HepG2 (cell line): ENCODE results near the gene EPB41L1. TPM values are rescaled to one million over a fixed set of nuclear protein-coding genes. Genes with fewer than 3 reads are reported as not detected.

ENCODE experiments used
- CREM ChIP-seq, 2 experiments: sonication (generic) in 1 of 2; formaldehyde crosslinking in 1 of 2; IDR thresholded peaks; 2 replicates each; pipeline versions ENCODE4 v1.4.0 to v1.6.1; 2016 to 2020; ENCODE audit warnings: antibody characterized with exemption in 1 of 2, mild to moderate bottlenecking in 1 of 2, missing genetic modification reagents in 1 of 2
- ETV6 ChIP-seq: sonication (generic); formaldehyde crosslinking; conservative IDR thresholded peaks from 2 replicates; pipeline ENCODE4 v1.4.0; 2020; ENCODE audit warnings: missing genetic modification reagents
- FOXA1 ChIP-seq, 2 experiments: fragments of 450-650 bp in 1 of 2; sonication (generic) in 1 of 2; formaldehyde crosslinking in 1 of 2; IDR thresholded peaks; 2 replicates each; pipeline versions ENCODE4 v1.4.0 to v1.6.1; 2016 to 2020; ENCODE audit warnings: missing genetic modification reagents in 1 of 2
- FOXA3 ChIP-seq: IDR thresholded peaks from 2 replicates; pipeline ENCODE4 v1.6.1; 2016; ENCODE audit warnings: missing genetic modification reagents, missing compliant biosample characterization
- FOXO1 ChIP-seq: sonication (generic); formaldehyde crosslinking; IDR thresholded peaks from 2 replicates; pipeline ENCODE4 v1.4.0; 2020; ENCODE audit warnings: missing genetic modification reagents
- HDAC2 ChIP-seq: sonication (generic); formaldehyde crosslinking; IDR thresholded peaks from 2 replicates; pipeline ENCODE4 v1.4.0; 2020; ENCODE audit warnings: missing genetic modification reagents
- HNRNPUL1 ChIP-seq: fragments of 200-400 bp; formaldehyde crosslinking; IDR thresholded peaks from 2 replicates; pipeline ENCODE4 v1.6.1; 2017; ENCODE audit warnings: low read depth, mild to moderate bottlenecking, low read length, moderate library complexity
- IKZF5 ChIP-seq: IDR thresholded peaks from 2 replicates; pipeline ENCODE4 v1.6.1; 2018; ENCODE audit warnings: missing genetic modification reagents, mild to moderate bottlenecking, missing compliant biosample characterization
- LCORL ChIP-seq, 2 experiments: fragments of 450-650 bp in 1 of 2; sonication (generic) in 1 of 2; formaldehyde crosslinking in 1 of 2; IDR thresholded peaks; 2 replicates each; pipeline versions ENCODE4 v1.5.0 to v1.6.1; 2017 to 2020; ENCODE audit warnings: antibody characterized with exemption in 1 of 2, missing genetic modification reagents in 1 of 2
- PHB2 ChIP-seq: fragments of 450-650 bp; IDR thresholded peaks from 2 replicates; pipeline ENCODE4 v1.6.1; 2018; ENCODE audit not compliant: partially characterized antibody
- PLRG1 ChIP-seq: fragments of 450-650 bp; conservative IDR thresholded peaks from 2 replicates; pipeline ENCODE4 v1.6.1; 2016
- POGZ ChIP-seq: sonication (generic); formaldehyde crosslinking; IDR thresholded peaks from 2 replicates; pipeline ENCODE4 v1.4.0; 2020; ENCODE audit warnings: mild to moderate bottlenecking, missing genetic modification reagents
- RCOR2 ChIP-seq: IDR thresholded peaks from 2 replicates; pipeline ENCODE4 v1.6.1; 2016; ENCODE audit warnings: missing biosample characterization, missing genetic modification reagents
- SIX4 ChIP-seq: sonication (generic); formaldehyde crosslinking; IDR thresholded peaks from 2 replicates; pipeline ENCODE4 v1.4.0; 2020; ENCODE audit warnings: missing genetic modification reagents
- SYNCRIP ChIP-seq: fragments of 200-400 bp; formaldehyde crosslinking; IDR thresholded peaks from 2 replicates; pipeline ENCODE4 v1.6.1; 2018; ENCODE audit warnings: mild to moderate bottlenecking, low read depth, low read length; ENCODE audit not compliant: insufficient read depth
- ZBTB34 ChIP-seq: sonication (generic); formaldehyde crosslinking; IDR thresholded peaks from 2 replicates; pipeline ENCODE4 v1.8.0; 2022; ENCODE audit warnings: mild to moderate bottlenecking, missing genetic modification reagents
- ZBTB42 ChIP-seq: sonication (generic); formaldehyde crosslinking; IDR thresholded peaks from 2 replicates; pipeline ENCODE4 v1.5.0; 2020; ENCODE audit warnings: mild to moderate bottlenecking, missing genetic modification reagents
- ZFAT ChIP-seq: sonication (generic); formaldehyde crosslinking; conservative IDR thresholded peaks from 2 replicates; pipeline ENCODE4 v1.8.1; 2023; ENCODE audit warnings: missing genetic modification reagents, inconsistent platforms
- ZIK1 ChIP-seq: sonication (generic); formaldehyde crosslinking; IDR thresholded peaks from 2 replicates; pipeline ENCODE4 v1.5.0; 2020; ENCODE audit warnings: mild to moderate bottlenecking, low read depth, missing genetic modification reagents, borderline replicate concordance
- ZNF124 ChIP-seq: sonication (generic); formaldehyde crosslinking; IDR thresholded peaks from 2 replicates; pipeline ENCODE4 v1.4.0; 2020; ENCODE audit warnings: missing genetic modification reagents
- ZNF136 ChIP-seq: sonication (generic); formaldehyde crosslinking; IDR thresholded peaks from 2 replicates; pipeline ENCODE4 v1.8.1; 2022; ENCODE audit warnings: low read depth, mild to moderate bottlenecking, moderate library complexity, missing genetic modification reagents
- ZNF3 ChIP-seq: IDR thresholded peaks from 2 replicates; pipeline ENCODE4 v1.7.0; 2017; ENCODE audit warnings: inconsistent platforms
- ZNF354B ChIP-seq: sonication (generic); formaldehyde crosslinking; IDR thresholded peaks from 2 replicates; pipeline ENCODE4 v1.8.0; 2022; ENCODE audit warnings: mild to moderate bottlenecking, missing genetic modification reagents
- ZNF629 ChIP-seq: sonication (generic); formaldehyde crosslinking; conservative IDR thresholded peaks from 2 replicates; pipeline ENCODE4 v1.5.0; 2020; ENCODE audit warnings: missing genetic modification reagents
- polyA plus RNA-seq, 8 experiments: library from polyadenylated mRNA; depleted of rRNA in 3 of 8; stranded (reverse) in 7 of 8; unstranded in 1 of 8; fragments of >200 nt; fragmentation: Illumina TruSeq in 4 of 8; extraction: Trizol in 4 of 8; gene quantifications; 2 replicates each; pipeline versions ENCODE4 v1.2.1 to v1.2.3, GENCODE V29; 2011 to 2016; ENCODE audit warnings: low read depth in 4 of 8, missing spikeins in 1 of 8, mixed read lengths in 1 of 8; ENCODE audit not compliant: insufficient read depth in 1 of 8
- total RNA-seq, 5 experiments: library from RNA; depleted of rRNA; stranded (reverse); fragments of >200 nt; fragmentation: Illumina TruSeq; extraction: Trizol; gene quantifications; 2 replicates each; pipeline ENCODE4 v1.2.3, GENCODE V29; 2016; ENCODE audit warnings: low read depth in 1 of 5
- TF ChIP-seq, protein P1 (sequence below): sonication (generic); formaldehyde crosslinking; IDR thresholded peaks from 2 replicates; pipeline ENCODE4 v1.5.0; 2020; ENCODE audit warnings: mild to moderate bottlenecking, missing genetic modification reagents, moderate library complexity
- TF ChIP-seq, protein P2 (sequence below): IDR thresholded peaks from 2 replicates; pipeline ENCODE4 v1.6.1; 2016; ENCODE audit warnings: control low read depth

EPB41L1 gene
- total and polyA plus RNA-seq, 2 of the 13 experiments (the other 11 are each of a cell fraction or from before 2014, with no cell fraction given), result 16.7 to 39.0 TPM

DNA sequence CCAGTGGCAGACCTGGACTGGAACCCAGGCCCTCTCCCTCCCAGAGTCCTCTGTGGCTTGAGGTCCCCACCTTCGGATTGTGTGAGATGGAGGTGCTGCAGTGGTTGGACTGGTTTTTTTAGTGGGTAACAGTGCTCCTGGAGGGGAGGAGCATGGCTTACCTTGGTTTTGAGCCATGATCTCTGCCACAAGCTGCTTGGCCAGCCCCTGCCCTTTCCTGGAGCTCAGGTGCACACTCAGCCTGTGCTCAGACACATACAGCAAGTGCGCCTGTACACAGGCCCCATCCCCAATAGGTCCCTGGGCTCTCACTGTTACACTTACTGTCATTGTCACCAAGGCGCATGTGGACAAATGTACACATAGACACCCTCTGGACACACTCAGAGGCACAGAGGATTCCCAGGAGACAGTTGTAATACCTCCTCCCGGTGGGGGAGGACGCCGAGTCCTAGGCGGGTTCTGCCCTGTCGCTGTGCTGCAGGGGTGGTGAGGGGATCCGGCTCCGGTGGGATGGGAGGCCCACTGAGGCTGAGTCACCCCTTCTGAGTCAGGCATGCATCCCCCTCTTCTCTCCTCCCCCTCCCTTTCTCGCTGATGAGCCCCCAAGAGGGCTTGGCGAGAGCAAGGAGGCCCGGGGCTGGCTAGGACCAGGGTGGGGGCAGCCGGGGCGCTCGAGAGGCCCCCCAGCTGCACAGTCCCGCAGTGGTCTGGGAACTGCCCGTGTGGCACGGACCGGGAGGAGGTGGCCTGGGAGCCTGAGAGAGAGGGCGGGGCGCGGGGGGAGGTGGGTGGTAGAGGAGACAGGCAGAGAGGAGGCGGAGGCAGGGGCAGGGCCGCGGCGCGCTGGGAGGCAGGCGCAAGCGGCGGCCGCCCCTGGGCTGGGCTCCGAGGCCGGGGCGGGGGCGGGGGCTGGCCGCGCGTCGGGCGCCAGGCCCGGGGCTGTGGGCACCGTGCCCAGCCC is 522 bp upstream of the EPB41L1 start (continued):
- TF ChIP-seq IKZF5 (CRISPR knock-in tag) (no peak), FOXO1 (CRISPR knock-in tag) (no peak), ZNF124 (CRISPR knock-in tag) (no peak), ZBTB42 (CRISPR knock-in tag) (no peak), PLRG1 (no peak), ZIK1 (CRISPR knock-in tag) (peak; percentile 82; the same call in 1 of the 2 replicates), SYNCRIP (no peak), HNRNPUL1 (no peak), LCORL (IDR thresholded peaks at IDR 0.05) (no peak), LCORL (CRISPR knock-in tag; IDR thresholded peaks at IDR 0.05) (peak; percentile 67), ZNF629 (CRISPR knock-in tag) (no peak), ZFAT (no peak), ZNF354B (CRISPR knock-in tag) (no peak), ETV6 (CRISPR knock-in tag) (no peak), CREM (IDR thresholded peaks at IDR 0.05) (no peak), CREM (CRISPR knock-in tag; IDR thresholded peaks at IDR 0.05) (no peak), FOXA1 (IDR thresholded peaks at IDR 0.05) (no peak), FOXA1 (CRISPR knock-in tag; IDR thresholded peaks at IDR 0.05) (peak; percentile 95), ZNF3 (CRISPR knock-in tag) (no peak), FOXA3 (CRISPR knock-in tag) (peak; percentile 87), RCOR2 (CRISPR knock-in tag) (no peak), SIX4 (CRISPR knock-in tag) (peak; percentile 11; the same call in 1 of the 2 replicates), ZNF136 (CRISPR knock-in tag) (no peak), PHB2 (no peak), POGZ (CRISPR knock-in tag) (no peak), ZBTB34 (CRISPR knock-in tag) (no peak), HDAC2 (no peak)
- TF ChIP-seq, protein P1, sequence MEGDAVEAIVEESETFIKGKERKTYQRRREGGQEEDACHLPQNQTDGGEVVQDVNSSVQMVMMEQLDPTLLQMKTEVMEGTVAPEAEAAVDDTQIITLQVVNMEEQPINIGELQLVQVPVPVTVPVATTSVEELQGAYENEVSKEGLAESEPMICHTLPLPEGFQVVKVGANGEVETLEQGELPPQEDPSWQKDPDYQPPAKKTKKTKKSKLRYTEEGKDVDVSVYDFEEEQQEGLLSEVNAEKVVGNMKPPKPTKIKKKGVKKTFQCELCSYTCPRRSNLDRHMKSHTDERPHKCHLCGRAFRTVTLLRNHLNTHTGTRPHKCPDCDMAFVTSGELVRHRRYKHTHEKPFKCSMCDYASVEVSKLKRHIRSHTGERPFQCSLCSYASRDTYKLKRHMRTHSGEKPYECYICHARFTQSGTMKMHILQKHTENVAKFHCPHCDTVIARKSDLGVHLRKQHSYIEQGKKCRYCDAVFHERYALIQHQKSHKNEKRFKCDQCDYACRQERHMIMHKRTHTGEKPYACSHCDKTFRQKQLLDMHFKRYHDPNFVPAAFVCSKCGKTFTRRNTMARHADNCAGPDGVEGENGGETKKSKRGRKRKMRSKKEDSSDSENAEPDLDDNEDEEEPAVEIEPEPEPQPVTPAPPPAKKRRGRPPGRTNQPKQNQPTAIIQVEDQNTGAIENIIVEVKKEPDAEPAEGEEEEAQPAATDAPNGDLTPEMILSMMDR (CRISPR knock-in tag), result peak; percentile 26; the same call in 1 of the 2 replicates
- TF ChIP-seq, protein P2, sequence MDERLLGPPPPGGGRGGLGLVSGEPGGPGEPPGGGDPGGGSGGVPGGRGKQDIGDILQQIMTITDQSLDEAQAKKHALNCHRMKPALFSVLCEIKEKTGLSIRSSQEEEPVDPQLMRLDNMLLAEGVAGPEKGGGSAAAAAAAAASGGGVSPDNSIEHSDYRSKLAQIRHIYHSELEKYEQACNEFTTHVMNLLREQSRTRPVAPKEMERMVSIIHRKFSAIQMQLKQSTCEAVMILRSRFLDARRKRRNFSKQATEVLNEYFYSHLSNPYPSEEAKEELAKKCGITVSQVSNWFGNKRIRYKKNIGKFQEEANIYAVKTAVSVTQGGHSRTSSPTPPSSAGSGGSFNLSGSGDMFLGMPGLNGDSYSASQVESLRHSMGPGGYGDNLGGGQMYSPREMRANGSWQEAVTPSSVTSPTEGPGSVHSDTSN, result no peak
